GM18870 (cell line): ENCODE results near the gene NOSIP.

Experiments used
- ATAC-seq: cut with Tn5 transposase; IDR thresholded peaks from one replicate; pipeline ENCODE4 v1.9.1; 2021; ENCODE audit warnings: moderate library complexity; ENCODE audit not compliant: unreplicated experiment

Gene NOSIP

GRCh38 chr19:49514151-49514550 lies 66.2 kb downstream of the NOSIP start:
- ATAC-seq: no peak

- ATAC-seq: no peak
These were observed 66.6 kb downstream of the NOSIP start for GRCh38 chr19:49513746-49514118.

GRCh38 chr19:49512970-49513745 lies 67.2 kb downstream of the NOSIP start:
- no peak for ATAC-seq

- ATAC-seq: no peak
These were observed 72.4 kb downstream of the NOSIP start for GRCh38 chr19:49507803-49508494.

- no peak for ATAC-seq
These were observed 73.7 kb downstream of the NOSIP start for GRCh38 chr19:49506575-49507105.
